Esophagus muscularis mucosa (tissue), 4 donors: ENCODE results near the gene MAP3K4. TPM values are rescaled to one million over a fixed set of nuclear protein-coding genes. Genes with fewer than 3 reads are reported as not detected.

Source experiments
- DNase-seq: peaks from one replicate; pipeline ENCODE4 v3.0.0-alpha.2; 2017; ENCODE audit errors: extremely low spot score
- H3K27ac ChIP-seq, 4 donors: fragments of 200-600 bp; sonication (generic); replicated peaks in 1 of 4; 1 replicate in 3 of 4; 2 replicates in 1 of 4; pipeline ENCODE4 v1.5.1; 2016 to 2019; ENCODE audit warnings: mild to moderate bottlenecking in 1 of 4
- H3K27me3 ChIP-seq, 4 donors: fragments of 200-600 bp; sonication (generic); one replicate each; pipeline versions ENCODE4 v1.5.1 to v1.6.0; 2016 to 2019
- H3K36me3 ChIP-seq, 4 donors: fragments of 200-600 bp; sonication (generic); one replicate each; pipeline ENCODE4 v1.5.1; 2016 to 2019
- H3K4me1 ChIP-seq, 4 donors: fragments of 200-600 bp; sonication (generic); one replicate each; pipeline ENCODE4 v1.5.1; 2016 to 2019
- H3K4me3 ChIP-seq, 4 donors: fragments of 200-600 bp; sonication (generic); 1 replicate in 2 of 4; 2 replicates in 2 of 4; pipeline ENCODE4 v1.5.1; 2016 to 2019; ENCODE audit warnings: mild to moderate bottlenecking in 4 of 4, moderate library complexity in 1 of 4
- H3K9me3 ChIP-seq, 4 donors: fragments of 200-600 bp; sonication (generic); 1 replicate in 3 of 4; 2 replicates in 1 of 4; pipeline ENCODE4 v1.5.1; 2016 to 2019
- EP300 ChIP-seq: sonication (generic); formaldehyde crosslinking; IDR thresholded peaks from one replicate; pipeline ENCODE4 v1.6.1; 2017; ENCODE audit warnings: antibody characterized with exemption
- POLR2A ChIP-seq: fragments of 450-650 bp; IDR thresholded peaks from one replicate; pipeline ENCODE4 v1.6.1; 2017; ENCODE audit warnings: antibody characterized with exemption, moderate library complexity, mild to moderate bottlenecking, low read depth
- POLR2AphosphoS5 ChIP-seq, 2 donors: sonication (generic); formaldehyde crosslinking; IDR thresholded peaks; one replicate each; pipeline ENCODE4 v1.6.1; 2017; ENCODE audit warnings: antibody characterized with exemption in 2 of 2
- WGBS: methylation state at CpG from one replicate; pipeline ENCODE4 v1.1.5; 2018; 5-methylcytosine and 5-hydroxymethylcytosine counted together
- intact Hi-C: fragments of 100-400 bp; cut with DNase I; formaldehyde crosslinking; loops from one replicate; pipeline ENCODE4 v1.15.1; 2023
- total RNA-seq, 4 donors: library from RNA; depleted of rRNA; stranded (reverse); fragments of >200 nt; gene quantifications; one replicate each; pipeline versions ENCODE4 v1.1.0 to v1.2.1, GENCODE V29; 2016
- TF ChIP-seq, protein P1 (sequence below), 3 experiments: fragments of 200-600 bp in 2 of 3; fragments of 450-650 bp in 1 of 3; sonication (generic) in 2 of 3; IDR thresholded peaks; one replicate each; pipeline ENCODE4 v1.5.1; 2017 to 2019; ENCODE audit warnings: antibody characterized with exemption in 3 of 3, mild to moderate bottlenecking in 2 of 3, moderate library complexity in 1 of 3

The MAP3K4 gene
- total RNA-seq, 4 donors from 2014 or later: 17.9 to 22.8 (median 21.5) TPM

GRCh38 chr6:161151059-161151645 lies 159.6 kb downstream of the MAP3K4 start:
- intact Hi-C loops: no loop called here

GRCh38 chr6:161151660-161152526 lies 160.3 kb downstream of the MAP3K4 start:
- intact Hi-C loops: no loop called here
- 88% methylated on average over 13 of the region's 19 CpGs for WGBS
- Histone ChIP-seq H3K4me1 (no peaks in the 10 kb centered on the region), H3K36me3 (peaks cover 0 to 82% (median 27%) of the 10 kb centered on the region in 4 donors), H3K4me3 (no peak overlapping the region), H3K27me3 (no peaks in the 10 kb centered on the region), H3K9me3 (no peaks in the 10 kb centered on the region), H3K27ac (no peak overlapping the region)
- DNase-seq: no peak
- TF ChIP-seq, protein P1, sequence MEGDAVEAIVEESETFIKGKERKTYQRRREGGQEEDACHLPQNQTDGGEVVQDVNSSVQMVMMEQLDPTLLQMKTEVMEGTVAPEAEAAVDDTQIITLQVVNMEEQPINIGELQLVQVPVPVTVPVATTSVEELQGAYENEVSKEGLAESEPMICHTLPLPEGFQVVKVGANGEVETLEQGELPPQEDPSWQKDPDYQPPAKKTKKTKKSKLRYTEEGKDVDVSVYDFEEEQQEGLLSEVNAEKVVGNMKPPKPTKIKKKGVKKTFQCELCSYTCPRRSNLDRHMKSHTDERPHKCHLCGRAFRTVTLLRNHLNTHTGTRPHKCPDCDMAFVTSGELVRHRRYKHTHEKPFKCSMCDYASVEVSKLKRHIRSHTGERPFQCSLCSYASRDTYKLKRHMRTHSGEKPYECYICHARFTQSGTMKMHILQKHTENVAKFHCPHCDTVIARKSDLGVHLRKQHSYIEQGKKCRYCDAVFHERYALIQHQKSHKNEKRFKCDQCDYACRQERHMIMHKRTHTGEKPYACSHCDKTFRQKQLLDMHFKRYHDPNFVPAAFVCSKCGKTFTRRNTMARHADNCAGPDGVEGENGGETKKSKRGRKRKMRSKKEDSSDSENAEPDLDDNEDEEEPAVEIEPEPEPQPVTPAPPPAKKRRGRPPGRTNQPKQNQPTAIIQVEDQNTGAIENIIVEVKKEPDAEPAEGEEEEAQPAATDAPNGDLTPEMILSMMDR (IDR thresholded peaks at IDR 0.05): no peak
- no peak for TF ChIP-seq POLR2AphosphoS5 (IDR thresholded peaks at IDR 0.05)
- no peak for TF ChIP-seq POLR2A
- no peak for TF ChIP-seq EP300

More at GRCh38 chr6:161151059-161151645, 159.6 kb downstream of the MAP3K4 start:
- Histone ChIP-seq H3K9me3 (no peaks in the 10 kb centered on the region), H3K4me3 (no peak overlapping the region), H3K27ac (no peak overlapping the region), H3K36me3 (peaks cover 0 to 83% (median 32%) of the 10 kb centered on the region in 4 donors), H3K27me3 (no peaks in the 10 kb centered on the region), H3K4me1 (no peaks in the 10 kb centered on the region)
- TF ChIP-seq, protein P1 (IDR thresholded peaks at IDR 0.05): no peak
- TF ChIP-seq EP300: no peak
- no peak for TF ChIP-seq POLR2A
- no peak for TF ChIP-seq POLR2AphosphoS5 (IDR thresholded peaks at IDR 0.05)
- WGBS: 97% methylated on average over 18 of the region's 18 CpGs
- DNase-seq: no peak

DNA sequence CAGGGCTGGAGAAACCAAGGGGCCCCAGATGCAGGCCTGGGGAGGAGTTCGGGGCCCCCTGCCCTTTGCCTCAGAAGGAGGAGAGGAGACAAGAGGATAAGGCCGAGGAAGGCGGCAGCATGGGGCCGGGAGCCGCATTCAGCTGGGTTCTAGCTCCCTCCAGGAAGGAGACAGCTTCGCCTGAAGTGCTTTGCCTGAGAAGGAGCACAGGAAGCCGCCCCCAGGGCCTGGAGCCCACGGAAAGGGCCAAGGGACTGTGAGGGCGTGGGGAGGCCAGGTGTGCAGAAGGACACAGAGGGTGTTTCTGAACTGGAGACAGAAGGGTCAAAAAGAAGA lies 160.9 kb downstream of the MAP3K4 start:
- H3K27ac ChIP-seq: no peak overlapping the region
- WGBS: 86% methylated on average over 9 of the region's 9 CpGs
- intact Hi-C loops: no loop called here
- no peaks in the 10 kb centered on the region for H3K27me3 ChIP-seq
- DNase-seq: no peak
- TF ChIP-seq, protein P1 (IDR thresholded peaks at IDR 0.05): no peak
- TF ChIP-seq EP300: no peak
- TF ChIP-seq POLR2AphosphoS5 (IDR thresholded peaks at IDR 0.05): no peak
- TF ChIP-seq POLR2A: no peak
- H3K9me3 ChIP-seq: no peaks in the 10 kb centered on the region
- H3K4me3 ChIP-seq: no peak overlapping the region
- H3K4me1 ChIP-seq: no peaks in the 10 kb centered on the region
- peaks cover 0 to 82% (median 27%) of the 10 kb centered on the region in 4 donors for H3K36me3 ChIP-seq

DNA sequence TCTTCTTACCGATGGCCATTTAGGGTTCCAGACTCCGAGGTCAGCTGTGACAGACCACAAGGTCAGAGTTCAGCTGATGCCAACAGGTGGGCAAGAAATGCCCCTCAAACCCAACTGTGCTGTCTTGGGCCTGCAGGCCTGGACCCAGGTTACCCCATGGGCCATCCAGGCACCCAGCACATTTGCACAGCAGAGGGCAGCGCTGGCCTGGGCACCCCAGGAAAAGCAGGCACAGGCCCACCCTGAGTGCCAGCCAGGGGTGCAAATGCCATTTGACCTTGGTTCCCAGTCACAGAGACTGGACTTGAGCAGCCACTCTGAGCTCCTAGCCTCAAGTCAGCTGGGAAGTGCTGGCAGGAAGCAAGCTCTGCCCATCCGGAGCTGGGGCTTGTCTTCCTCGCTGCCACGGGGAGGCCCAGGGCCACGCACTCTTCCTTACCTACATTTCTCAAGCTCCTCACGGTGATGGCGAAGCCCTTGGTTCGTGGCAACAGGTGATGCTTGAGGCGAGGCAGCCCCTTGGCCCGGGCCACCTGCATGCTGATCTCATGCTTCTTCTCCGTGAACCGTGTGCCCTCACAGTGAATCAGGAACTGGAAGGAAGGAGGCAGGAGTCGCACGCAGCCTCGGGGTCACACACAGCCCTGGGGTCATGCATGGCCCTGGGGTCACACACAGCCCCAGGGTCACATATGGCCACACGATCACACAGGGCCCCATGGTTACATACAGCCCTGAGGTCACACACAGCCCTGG lies 161.5 kb downstream of the MAP3K4 start:
- Histone ChIP-seq H3K36me3 (peaks cover 0 to 76% (median 25%) of the 10 kb centered on the region in 4 donors), H3K4me3 (no peak overlapping the region), H3K27me3 (no peaks in the 10 kb centered on the region), H3K9me3 (no peaks in the 10 kb centered on the region), H3K27ac (no peak overlapping the region), H3K4me1 (no peaks in the 10 kb centered on the region)
- TF ChIP-seq POLR2A (no peak), EP300 (no peak), POLR2AphosphoS5 (IDR thresholded peaks at IDR 0.05) (no peak)
- TF ChIP-seq, protein P1 (IDR thresholded peaks at IDR 0.05): peak; percentile 26 to 48 (median 31)
- intact Hi-C loops: no loop called here
- no peak for DNase-seq
- WGBS: 94% methylated on average over 16 of the region's 18 CpGs
